GM12874 (cell line): ENCODE data around the gene FOXP1.

Source experiments
- CTCF ChIP-seq: IDR thresholded peaks from 2 replicates; pipeline ENCODE4 v1.5.1; 2011; ENCODE audit warnings: low read depth, mild to moderate bottlenecking, control low read depth, low read length, moderate library complexity; ENCODE audit not compliant: insufficient read depth

The FOXP1 gene

GRCh38 chr3:71245971-71246880 lies 337.3 kb downstream of the FOXP1 start:
- TF ChIP-seq CTCF, result no peak

GRCh38 chr3:71244826-71245488 lies 338.6 kb downstream of the FOXP1 start:
- no peak for TF ChIP-seq CTCF

GRCh38 chr3:71244153-71244825 lies 339.2 kb downstream of the FOXP1 start:
- TF ChIP-seq CTCF, result no peak

- TF ChIP-seq CTCF, result no peak
Observed at GRCh38 chr3:71243229-71243628, 340.3 kb downstream of the FOXP1 start.

GRCh38 chr3:71241981-71242560 lies 341.5 kb downstream of the FOXP1 start:
- TF ChIP-seq CTCF, result no peak

- no peak for TF ChIP-seq CTCF
Observed at GRCh38 chr3:71241246-71241901, 342.2 kb downstream of the FOXP1 start.
